Epithelial cell of esophagus (primary cell): ENCODE data around the gene LPAR6.
A peak's percentile ranks its signal among the peaks of the same experiment; 100 is the strongest.

ENCODE experiments used
- DNase-seq: peaks from one replicate; pipeline ENCODE4 v3.0.0; 2010; ENCODE audit warnings: low read depth
- H3K4me3 ChIP-seq: 2 replicates; pipeline ENCODE4 v1.5.1; 2011; ENCODE audit warnings: mild to moderate bottlenecking, low read length, control low read depth
- CTCF ChIP-seq: IDR thresholded peaks from 2 replicates; pipeline ENCODE4 v1.5.1; 2011; ENCODE audit warnings: low read depth, mild to moderate bottlenecking, low read length, control low read depth, inconsistent platforms; ENCODE audit not compliant: insufficient read depth; ENCODE audit errors: missing control alignments

LPAR6 gene

DNA sequence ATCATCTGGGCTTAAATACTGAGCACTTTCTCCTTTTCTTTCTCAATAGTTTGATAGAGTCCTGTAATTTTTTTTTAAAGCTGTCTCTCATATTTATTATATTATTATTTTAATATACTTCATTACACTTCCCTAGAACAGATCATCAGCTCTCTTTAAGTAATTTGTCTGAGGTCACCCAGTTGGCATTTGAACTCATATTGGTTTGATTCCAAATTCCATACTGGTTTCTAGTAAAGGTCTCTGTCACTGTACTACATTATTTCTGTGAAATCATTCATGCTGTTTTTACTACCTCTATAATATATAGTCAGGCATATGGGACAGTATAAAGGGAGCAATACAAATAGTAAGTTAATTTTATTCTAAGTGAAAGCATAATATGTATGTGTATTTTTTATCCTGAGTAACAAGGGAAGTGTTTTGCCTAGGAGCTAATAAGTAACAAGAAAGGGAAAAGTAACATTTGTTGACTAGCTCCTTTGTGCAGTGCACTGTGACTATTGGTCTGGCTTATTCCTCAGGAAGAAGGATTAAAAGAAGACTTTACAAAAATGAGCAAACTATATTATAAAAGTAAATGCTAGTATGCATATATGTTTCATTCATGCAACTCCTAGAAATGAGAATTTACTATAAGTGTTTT, 14.3 kb downstream of the LPAR6 start:
- peak; percentile 60 for DNase-seq
- TF ChIP-seq CTCF, result no peak
- H3K4me3 ChIP-seq, result no peak overlapping the region

DNA sequence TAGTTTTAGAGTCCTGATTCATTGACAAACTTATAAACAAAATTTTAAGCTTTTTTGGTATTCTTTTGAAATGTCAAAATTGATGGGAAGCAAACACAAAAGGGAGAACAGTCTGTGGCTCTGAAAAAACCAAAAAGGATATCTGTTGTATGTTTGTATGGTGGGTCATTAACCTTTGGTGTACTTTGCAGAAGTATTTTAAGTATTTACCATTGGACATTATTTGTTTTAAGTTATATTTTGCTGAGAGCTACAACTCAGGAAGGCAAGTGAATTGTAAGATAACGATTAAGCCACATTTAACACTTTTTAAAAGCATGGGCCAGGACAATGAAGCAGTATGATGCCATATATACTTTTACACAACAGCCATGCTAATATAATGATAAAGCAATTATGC, 15.2 kb downstream of the LPAR6 start:
- no peak for DNase-seq
- TF ChIP-seq CTCF, result no peak

GRCh38 chr13:48393698-48394085, 19.2 kb downstream of the LPAR6 start:
- no peak overlapping the region for H3K4me3 ChIP-seq
- no peak for TF ChIP-seq CTCF
- no peak for DNase-seq

More for the DNA sequence above, 15.2 kb downstream of the LPAR6 start:
- no peak overlapping the region for H3K4me3 ChIP-seq

DNA sequence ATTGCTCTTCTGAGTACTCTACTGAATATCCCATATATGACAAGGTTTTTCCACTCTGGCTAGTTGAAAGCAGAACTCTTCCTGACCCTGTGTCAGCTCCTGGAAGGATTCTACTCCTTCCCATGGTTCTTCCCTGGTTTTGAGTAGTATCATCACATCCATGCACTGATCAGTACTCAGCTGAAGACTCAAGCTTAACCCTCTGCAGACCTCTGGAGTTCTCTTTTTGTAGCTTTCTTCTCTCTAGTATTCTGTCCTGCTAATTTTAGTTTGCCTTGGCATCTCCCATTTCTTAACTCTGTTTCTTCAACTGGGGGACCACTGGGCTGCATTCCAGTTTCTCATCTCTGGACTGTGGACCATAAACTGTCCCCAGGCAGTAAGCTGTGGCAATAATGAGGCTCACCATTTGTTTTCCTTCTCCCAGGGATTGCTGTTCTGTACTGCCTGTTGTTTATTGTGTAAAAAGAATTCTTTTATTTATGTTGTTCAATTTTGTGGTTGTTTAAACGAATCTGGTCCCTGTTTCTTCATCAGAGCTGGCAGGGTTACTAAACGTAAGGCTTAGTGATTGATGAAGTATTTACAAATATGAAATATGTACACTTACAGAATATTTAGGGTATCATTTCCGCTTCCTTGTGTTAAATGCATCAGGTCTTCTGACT, 19.7 kb downstream of the LPAR6 start:
- no peak overlapping the region for H3K4me3 ChIP-seq
- TF ChIP-seq CTCF, result no peak
- no peak for DNase-seq

DNA sequence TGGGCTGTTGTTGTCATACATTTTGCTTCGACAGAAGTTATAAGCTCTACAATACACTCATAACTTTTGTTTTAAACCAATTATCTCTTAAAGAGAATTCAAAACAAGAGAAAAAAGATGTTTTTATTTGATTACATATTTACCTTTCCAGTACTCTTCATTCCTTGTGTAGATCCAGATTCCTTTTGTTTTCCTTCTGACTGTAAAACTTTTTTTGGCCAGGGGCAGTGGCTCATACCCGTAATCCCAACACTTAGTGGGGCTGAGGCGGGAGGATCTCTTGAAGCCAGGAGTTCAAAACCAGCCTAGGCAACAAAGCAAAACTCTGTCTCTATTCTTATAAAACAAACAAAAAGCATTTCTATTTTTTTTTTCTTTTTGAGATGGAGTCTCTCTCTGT, 21.7 kb downstream of the LPAR6 start:
- no peak for TF ChIP-seq CTCF
- no peak for DNase-seq
- no peak overlapping the region for H3K4me3 ChIP-seq

GRCh38 chr13:48386816-48387215, 26.1 kb downstream of the LPAR6 start:
- no peak for DNase-seq
- no peak for TF ChIP-seq CTCF
- H3K4me3 ChIP-seq, result no peak overlapping the region

DNA sequence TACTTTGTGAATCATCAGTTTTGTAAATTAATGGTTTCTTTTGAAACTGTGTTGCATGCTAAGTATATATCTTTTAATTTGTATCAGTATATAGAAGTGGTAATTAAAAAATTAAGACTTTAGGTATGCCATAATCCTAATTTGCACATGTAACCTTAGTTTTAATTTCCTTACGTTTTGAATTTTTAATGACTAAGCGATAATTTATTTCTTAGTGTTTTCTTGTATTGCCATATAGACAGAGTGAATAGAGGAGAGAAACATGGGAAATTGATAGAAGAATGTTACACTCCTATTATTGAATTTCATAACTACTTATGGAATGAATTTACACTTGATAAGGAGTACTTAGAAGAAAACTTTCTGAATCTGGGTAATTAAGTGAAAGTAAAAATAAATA, 29.5 kb downstream of the LPAR6 start:
- no peak overlapping the region for H3K4me3 ChIP-seq
- DNase-seq, result no peak
- no peak for TF ChIP-seq CTCF
